Embryonic facial prominence (tissue), 1 donor: ENCODE measurements around the gene NCOA3.
"Not testable (repeated sequence)": the region's sequence is repeated elsewhere in the genome, so short reads cannot be mapped to it uniquely, and the experiment has no call there.

Experiments
- DNase-seq: peaks from one replicate; pipeline ENCODE4 v3.0.0-alpha.2; 2016; ENCODE audit errors: extremely low spot score

The NCOA3 gene

DNA sequence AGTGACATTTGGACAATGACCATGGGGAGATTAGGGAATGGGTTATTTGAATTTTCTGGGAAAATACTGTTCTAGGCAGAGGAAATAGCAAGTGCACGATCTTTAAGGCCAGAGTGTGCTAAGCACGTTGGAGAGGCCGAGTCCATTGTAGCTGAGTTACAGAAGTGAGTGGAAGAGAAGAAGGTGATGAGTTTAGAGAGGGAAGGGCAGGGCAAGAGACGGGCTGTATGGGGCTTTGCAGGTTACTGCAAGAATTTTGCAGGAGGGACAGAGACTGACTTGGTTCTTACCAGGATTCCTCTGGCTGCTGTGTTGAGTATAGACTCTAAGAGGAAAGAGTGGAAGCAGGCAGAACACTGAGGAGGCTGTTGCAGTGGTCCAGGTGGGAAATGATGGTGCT is 1.1 kb upstream of the NCOA3 start:
- no peak for DNase-seq

DNA sequence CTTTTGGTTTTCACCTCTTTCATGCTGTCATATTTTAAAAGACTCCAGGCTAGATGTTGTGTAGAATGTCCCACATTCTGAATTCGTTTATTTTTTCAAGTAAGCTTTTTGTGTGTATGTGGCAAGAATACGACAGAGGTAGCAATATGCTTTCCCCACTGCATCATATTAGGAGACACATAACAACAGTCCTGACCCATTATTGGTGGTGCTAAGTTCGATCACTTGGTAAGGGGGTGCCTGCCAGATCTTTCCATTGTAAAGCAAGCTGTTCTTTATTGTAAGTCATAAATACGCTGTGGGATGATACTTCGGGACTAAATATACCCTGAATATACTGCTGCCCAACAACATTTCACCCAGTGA is 588 bp upstream of the NCOA3 start:
- DNase-seq = no peak

DNA sequence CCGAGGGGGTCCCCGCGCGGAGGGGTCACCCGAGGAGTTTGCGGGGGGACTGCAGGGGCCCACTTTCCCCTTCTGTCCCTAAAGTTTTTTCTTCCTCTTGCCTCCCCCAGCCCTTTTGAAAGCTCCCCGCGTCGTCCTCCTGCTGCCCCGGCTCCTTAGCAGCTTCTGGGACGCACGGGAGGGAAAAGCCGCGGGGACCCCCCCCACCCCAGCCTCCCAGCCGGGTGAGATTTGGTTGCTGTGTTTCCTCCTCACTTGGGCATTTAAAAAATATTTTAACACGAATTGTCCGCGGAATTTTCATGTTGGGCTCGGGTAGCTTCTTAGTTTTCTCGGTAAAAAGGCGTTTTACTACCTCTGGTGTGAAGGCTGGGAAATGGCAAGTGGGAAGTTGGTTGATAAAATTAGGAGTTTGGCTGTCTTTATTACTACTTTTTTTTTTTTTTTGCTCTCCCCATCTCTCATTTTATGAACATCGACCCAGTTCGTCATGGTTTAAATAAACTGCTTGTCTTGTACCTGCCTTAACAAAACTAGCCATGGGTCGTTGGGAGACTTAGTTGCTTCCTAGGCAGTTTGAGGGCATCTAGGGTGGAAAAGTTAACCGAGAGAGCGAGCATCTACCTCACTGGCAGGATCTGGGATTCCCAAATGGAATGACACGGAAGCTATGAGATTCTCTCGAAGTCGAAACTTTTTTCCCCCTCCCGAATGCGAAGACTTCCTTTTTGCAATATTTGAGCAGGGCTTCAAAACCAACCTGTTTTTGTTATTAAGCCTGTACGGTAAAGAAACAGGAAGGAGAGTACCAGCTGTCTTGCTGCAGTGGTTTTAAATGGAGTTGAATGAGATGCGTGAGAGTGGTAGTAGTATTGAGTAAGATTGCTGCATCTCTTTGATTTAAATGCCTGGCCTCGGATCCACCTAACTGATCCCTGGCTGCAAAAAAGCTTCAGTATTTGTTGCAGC is 868 bp downstream of the NCOA3 start:
- no peak for DNase-seq

DNA sequence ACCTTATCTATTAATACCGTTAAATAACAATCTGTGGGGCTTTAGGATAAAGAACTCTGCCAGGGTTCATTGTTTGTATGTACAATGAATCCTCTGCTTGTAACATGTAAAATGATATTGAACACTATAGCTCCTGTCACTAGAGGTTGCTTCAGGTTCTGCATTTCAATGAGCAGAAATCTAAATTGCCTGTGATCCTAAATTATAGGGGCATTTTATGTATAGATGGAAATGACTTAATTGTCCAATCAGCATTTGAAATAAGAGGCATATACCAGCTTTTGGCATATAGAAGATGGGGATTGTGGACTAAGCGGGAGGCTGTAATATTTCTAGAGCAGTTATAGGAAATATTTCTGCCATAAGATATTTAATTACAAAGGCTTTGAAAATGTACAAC is 2.0 kb downstream of the NCOA3 start:
- no peak for DNase-seq

DNA sequence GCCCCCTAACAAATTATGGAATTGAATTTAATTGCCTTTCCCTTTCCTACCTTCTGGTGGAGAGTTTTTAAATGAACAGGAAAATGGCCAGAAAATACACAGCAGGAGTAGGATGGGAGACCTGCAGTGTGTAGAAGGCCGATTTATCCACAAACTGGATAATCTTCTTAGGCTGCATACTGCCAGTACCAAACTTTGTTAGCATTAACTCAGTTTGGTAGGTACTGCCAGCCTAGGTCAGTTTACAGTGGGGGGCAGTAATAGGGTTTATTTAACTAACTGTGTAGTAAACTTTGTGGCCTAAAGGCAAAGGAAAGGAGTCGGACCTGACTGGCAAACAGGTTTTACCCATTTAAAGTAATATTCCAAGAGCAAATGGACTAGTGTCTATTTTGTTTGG is 4.6 kb downstream of the NCOA3 start:
- no peak for DNase-seq

DNA sequence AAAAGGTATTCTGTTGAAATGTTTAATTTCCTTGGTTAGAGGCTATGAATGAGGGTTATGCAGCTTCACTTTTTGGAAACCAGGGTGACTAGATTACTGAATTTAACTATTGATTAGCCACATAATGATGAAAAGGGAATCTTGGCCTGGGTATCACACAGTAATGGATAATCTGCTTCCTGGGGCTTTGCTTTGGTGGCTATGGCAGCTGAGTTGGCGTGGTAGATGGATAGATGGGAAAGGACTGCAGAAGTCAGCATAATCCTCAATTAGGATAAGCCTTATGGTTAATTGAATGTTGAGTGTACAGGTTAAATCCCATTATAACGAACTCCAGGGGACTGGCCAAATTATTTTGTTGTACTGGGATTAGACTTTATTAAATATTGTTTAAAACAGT is 5.2 kb downstream of the NCOA3 start:
- no peak for DNase-seq

DNA sequence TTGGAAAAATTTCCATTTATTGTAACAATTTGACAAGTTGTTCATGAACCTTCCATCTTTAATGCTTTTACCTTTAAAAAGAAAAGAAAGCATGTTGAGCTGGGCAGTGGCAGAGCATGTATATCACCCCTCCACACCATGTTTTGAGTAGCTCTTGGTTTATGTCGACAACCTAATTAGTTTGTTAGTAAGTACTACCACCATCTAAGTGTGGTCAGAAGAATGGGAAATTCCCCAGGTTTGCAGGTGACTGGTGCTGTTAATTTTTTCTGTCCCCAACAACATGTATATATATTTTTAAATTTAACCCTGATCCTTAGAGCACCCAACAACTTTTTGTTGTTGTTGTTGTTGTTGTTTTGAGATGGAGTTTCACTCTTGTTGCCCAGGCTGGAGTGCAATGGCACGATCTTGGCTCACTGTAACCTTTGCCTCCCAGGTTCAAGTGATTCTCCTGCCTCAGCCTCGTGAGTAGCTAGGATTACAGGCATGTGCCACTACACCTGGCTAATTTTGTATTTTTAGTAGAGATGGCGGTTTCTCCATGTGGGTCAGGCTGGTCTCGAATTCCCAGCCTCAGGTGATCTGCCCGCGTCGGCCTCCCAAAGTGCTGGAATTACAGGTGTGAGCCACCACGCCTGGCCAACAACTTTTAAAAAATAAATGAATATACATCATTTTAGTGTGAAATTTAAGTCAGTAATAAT is 5.7 kb downstream of the NCOA3 start:
- not testable (repeated sequence) for DNase-seq

DNA sequence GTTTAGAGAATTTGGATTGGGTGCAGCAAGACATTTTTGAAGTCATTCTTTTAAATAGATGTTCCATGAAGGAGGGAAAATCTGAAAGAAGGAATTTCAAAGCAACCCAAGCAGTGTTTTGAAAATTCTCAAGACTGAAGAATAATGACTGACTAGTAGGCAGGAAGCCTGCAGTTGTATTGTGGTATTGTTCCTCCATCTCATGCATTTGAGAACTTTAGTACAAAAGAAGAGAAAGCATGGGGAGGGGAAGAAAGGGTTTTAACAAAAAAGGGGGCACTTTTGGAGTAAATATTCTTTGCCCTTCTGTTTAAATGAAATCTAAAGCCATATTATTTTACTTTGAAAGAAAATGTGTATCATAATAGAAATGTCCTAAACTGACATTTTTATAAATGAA is 6.6 kb downstream of the NCOA3 start:
- no peak for DNase-seq

DNA sequence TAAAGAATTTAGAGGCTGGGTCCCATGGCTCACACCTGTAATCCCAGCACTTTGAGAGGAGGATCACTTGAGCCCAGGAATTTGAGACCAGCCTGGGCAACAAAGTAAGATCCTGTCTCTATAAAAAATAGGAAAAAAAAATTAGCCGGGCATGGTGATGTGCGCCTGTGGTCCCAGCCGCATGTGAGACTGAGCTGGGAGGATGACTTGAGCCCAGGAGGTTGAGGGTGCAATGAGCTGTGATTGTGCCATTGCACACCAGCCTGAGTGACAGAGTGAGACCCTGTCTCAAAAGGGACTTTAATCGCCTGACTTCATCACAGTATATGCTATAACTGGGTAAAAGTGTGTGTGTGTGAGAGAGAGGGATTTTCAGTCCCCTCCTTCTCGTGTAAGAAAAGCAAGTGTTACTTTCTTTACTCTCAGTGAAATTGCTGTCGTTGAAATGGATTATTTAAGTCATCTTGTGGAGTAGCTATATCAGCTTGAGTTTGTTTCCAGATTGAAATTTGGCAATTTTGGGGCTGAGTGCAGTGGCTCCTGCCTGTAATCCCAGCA is 7.5 kb downstream of the NCOA3 start:
- DNase-seq = no peak

DNA sequence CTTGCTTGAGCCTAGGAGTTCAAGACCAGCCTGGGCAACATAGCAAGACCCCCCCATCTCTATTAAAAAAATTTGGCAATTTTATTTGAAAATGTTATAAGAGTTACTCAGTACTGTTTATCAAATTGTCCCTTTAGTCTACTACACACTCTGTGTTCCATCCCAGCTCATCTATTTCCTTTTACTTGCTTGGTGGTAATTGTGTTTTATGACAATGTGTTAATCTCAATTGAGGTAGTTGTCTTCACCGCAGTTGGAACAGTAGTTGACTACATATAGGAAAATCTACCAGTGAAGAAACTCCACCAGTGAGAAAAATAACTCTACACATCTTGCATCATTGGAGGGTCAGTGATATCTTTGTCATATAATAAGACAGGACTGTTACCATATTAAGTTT is 8.0 kb downstream of the NCOA3 start:
- no peak for DNase-seq

DNA sequence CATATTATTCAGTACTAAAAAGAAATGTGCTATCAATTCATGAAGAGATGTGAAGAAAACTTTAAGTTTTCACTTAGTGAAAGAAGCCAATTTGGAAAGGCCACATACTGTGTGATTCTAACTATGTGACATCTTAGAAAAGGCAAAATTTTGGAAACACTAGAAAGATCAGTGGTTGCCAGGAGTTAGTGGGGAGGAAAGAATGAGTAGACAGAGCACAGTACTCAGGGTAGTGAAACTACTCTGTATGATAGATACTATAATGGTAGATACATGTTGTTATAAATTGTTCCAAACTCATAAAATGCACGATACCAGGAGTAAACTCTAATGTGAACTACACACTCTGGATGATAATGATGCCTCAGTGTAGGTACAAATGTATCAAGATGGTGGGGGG is 14.2 kb downstream of the NCOA3 start:
- DNase-seq = no peak

DNA sequence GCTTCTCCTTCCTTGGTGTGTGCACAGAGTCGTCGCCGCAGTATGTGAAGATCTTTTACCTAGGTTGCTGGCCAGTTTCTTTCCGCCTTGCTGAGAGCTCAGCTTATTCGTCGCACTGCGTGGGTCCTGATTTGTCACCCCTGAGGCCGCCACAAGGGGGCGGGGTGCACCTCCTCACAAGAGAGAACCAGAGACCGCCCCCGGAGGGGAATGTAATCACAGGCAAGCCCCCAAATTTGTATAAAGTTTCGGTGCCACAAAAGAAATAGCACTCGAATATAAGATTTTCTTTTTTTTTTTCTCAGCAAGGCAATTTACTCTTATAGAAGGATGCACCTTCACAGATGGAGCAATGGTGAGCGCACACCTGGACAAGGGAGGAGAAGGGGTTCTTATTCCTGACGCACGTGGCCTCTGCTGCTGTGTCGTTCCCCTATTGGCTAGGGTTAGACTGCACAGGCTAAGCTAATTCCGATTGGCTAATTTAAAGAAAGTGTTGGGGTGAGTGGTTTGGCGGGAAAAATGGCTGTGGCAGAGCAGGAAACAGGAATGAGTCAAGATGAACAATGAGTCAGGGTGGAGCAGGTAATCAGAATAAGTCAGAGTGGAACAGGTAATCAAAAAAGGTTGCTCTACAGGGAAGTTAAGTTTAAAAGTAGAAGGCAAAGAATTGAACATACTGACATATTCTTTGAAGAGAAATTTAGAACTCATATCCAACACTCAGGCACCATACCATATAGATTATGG is 19.5 kb downstream of the NCOA3 start:
- DNase-seq = no peak

DNA sequence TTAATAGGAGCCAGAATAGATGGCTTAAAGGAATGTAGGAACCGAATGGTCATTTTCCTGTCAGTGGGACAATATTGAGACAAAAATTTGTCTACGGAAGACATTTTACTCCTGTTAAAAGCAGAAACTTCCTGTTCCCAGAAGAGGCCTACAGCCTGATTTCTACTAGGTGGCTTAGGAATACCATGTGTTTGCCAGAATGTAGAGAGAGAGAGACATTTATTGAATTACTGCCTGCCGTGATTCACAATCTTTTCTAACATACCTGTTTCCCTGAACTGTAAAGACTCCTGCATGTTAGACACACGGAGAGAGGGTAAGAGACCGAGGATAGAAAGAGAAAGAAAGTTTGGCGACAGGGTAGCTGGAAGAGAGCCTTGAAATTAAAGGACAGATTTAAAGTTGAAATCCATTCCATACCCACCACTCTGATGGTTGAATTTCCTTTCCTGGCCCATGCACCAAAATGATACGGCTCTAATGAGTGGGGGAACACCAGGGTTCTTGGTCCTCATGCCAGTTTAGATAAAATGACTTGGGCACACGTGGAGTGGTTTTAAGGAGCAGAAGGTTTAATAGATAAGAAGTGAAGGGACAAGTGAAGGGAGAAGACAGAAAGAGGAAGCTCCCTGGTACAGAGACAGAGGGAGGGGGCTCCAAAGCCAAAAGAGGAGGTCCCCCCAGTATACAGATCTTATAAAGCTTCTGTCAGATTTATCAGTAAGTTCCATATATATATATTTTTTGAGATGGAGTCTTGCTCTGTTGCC is 22.5 kb downstream of the NCOA3 start:
- no peak for DNase-seq

DNA sequence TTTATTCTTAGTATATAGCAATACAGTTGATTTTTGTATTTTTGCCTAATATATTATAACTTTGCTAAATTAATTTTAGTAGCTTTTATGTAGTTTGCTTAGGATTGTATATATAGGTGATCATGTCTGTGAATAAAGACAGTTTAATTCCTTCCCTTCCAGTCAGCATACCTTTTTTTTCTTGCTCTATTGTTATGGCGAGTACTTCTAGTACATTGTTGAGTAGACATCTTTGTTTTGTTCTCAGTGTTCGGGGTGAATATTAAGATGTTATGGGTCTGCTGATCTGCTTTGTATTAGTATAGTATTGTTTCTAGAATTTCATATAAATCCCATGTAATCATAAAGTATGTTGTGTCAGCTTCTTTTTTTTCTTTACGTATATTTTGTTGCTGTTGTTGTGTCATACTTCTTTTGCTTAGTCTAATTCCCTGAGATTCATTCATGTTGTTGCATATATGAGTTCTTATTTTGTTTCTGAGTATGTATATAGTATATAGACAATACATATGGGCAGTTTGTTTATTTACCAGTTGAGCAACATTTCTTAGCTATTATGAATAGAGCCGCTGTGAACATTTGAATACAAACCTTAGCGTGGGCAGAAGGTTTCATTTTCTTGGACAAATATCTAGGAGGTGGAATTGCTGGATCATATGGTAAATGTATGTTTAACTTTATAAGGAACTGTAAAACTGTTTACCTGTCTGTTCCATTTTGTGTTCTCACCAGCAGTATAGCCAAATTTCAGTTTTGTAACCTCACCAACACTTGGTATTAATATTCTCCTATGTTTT is 25.5 kb downstream of the NCOA3 start:
- no peak for DNase-seq

DNA sequence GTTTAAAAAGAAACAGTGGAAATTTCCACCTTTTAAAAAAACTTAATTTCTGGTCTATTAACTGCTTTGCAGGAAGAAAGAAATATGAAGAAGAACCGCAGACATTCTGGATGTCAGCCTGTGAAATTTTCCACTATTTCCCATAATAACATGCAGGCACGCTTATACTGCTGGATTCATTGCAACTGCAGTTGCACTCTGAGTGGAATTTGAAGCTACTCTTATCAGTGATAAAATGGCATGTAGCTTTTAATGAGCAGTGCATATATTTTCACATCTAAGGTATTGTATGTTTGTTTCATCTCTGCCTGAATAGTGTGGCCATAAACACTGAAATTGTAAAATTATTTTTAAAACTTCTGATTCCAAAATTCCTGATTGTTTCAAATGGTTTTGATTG is 28.2 kb downstream of the NCOA3 start:
- DNase-seq = no peak

DNA sequence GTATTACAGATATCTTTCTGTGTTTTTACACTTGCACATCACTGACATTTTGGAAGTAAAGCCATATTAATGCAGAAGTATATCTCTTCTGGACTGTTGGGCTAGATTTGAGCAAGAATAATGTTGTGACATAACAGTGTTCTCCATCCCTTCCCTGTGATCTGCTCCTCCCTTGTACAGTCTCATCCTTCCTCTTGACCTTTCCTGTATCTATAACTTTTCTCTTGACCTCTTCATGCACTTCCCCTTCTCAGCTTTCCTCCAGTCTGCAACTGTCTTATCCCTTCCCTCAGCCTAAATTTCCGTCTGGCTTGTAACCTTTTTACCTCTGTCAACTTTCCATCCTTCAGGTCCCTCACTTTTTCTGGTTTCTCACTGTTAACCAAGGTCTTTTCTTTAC is 29.8 kb downstream of the NCOA3 start:
- no peak for DNase-seq

DNA sequence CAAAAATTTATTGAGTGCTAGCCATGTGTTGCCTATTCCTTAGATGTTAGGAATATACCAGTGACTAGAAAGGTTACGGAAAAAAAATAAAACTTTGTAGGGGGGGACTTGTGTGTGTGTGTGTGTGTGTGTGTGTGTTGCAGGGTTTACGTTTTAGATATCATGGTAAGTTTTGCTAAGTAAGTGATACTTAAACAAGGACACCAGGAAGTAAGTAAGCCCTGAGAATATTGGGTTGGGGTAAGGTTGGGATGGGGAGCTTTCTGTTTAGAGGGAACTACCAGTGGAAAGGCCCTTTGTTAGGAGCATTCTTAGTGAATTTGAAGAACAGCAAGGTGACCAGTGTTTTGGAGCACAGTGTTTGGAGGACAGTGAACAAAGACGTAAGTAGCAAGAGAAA is 30.3 kb downstream of the NCOA3 start:
- no peak for DNase-seq

DNA sequence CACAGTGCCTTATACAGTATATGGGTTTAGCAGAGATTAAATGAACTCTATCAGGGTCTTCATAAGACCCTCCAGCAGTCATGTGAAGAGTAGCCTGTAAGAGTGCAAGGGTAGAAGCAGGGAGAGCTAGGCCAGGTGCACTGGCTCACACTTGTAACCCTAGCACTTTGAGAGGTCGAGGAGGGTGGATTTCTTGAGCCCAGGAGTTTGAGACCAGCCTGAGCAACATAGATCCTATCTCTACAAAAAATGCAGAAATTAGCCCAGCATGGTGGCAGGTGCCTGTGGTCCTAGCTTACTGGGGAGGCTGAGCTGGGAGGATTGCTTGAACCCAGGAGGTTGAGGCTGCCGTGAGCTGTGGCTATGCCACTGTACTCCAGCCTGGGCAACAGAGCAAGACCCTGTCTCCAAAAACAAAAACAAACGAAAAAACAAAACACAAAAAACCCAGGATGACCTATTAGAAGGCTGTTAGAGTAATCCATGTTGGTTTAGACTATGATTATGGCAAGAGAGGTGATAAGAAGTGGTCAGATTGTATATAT is 31.9 kb downstream of the NCOA3 start:
- DNase-seq = no peak

DNA sequence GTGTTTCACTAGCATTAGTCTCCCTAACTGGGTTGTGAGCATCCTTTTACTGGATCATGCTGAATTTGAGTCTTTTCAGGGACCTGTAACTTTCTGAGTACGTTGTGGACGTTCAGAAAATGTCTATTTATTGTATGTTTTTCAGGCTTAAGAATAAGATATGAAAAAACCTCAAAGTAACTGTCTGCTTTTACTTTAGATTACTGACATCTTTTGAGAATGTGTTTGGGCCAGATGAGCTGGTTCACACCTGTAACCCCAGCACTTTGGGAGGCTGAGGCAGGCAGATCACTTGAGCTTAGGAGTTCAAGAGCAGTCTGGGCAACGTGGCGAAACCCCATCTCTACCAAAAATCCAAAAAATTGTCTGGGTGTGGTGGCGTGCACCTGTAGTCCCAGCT is 32.7 kb downstream of the NCOA3 start:
- DNase-seq = no peak

DNA sequence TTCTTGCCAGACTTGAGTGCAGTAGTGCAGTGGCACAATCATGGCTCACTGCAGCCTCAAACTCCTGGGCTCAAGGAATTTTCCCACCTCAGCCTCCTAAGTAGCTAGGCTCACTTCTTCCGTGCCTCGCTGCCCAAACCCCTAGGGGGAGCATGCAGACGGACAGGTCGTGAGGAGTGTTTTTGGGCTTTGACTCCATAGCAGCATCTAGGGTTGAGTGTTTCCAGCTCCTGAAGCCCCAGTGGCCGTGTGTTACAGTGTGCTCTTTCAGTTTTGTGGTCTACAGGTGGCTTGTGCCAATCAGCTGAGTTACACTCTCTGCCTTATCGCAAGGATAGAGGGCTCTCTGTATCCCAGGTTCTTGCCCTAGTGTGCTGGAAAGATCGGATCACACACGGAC is 33.4 kb downstream of the NCOA3 start:
- no peak for DNase-seq
